ENCODE data around the gene DDR1.
"Not testable (repeated sequence)": the region's sequence is repeated elsewhere in the genome, so short reads cannot be mapped to it uniquely, and the experiment has no call there.

The DDR1 gene

DNA sequence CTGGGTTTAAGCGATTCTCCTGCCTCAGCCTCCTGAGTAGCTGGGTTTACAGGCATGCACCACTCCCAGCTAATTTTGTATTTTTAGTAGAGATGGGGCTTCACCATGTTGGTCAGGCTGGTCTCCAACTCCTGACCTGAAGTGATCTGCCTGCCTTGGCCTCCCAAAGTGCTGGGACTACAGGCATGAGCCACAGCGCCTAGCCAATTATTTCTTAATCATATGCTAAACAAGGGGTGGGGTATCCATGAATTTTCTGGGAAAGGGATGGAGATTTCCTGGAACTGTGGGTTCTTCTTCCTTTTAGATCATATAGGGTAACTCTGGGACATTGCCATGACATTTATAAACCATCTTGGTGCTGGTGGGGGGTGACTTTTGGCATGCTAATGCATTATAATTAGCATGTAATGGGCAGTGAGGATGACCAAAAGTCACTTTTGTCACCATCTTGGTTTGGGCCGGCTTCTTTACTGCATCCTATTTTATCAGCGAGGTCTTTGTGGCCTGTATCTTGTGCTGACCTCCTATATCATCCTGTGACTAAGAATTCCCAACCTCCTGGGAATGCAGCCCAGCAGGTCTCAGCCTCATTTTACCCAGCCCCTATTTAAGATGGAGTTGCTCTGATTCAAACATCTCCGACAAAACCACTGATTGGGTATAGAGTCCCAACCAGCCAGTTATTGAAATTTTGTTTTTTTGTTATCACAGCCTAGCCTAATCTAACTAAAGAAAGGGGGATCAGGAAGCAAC, 29.9 kb upstream of the DDR1 start:
- no peak for DNase-seq

DNA sequence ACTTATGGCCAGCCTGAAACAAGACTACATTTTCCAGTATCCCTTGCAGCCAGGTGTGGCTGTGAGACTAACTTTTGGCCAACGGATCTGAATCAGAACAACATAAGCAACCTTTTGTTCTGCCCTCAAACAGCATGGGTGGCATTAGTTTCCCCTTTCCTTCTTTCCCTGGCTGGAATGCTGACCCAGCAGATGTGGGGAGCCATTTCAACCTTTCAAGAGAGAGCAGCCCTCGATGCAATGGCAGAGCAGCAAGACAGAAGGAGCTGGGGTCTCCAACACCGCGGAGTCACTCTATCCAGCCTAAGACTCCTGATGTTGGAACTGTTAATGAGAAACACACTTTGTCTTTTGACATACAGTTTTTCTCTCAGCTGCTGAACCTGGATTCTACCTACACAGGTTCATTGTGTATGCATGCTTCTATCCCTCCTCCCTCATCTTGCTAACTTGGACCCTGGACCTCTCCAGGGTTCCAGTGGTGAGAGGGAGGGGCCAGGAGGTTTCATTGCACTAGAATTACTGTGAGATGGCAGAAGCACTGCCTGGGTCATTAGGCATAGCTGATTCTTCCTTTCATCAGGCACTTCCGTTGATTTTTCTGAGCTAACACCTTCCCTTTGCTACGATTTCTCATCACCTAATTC, 28.8 kb upstream of the DDR1 start:
- DNase-seq: no peak

DNA sequence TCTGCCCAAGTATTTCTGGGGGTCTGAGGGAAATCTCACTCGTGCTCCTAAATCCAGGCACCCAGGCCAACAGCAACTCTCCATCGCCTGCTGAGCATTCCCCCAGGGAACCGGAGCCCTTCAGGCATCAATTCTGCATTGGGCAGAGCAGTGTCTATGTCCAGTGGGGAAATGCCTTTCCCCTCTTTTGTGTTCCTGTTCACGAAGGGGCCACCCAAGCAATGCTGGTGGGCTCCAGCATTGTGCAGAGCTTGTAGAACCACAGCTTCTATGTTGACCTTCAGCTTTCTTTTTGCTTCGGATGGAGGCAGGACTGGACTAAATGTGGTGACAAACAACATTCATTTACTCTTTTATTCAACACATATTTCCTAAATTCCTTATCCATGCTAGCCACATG, 27.2 kb upstream of the DDR1 start:
- no peak for DNase-seq

DNA sequence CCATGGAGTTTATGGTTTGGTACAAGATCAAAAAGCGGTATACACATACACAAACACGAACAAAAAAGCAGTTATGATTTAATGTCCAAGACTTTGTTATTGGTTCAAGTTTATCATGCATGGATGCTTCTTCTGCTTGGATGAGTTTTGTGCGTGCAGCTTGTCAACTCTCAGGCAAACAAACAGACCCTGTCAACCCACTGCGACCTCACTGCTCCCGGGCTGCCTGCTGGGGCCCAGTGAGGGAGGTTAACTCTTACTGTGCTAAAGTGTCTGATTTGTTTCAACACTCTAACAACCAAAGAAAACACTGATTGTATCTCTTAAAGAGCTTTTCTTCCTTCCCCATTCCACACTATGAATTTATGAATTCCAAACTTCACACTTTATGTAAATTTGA, 26.8 kb upstream of the DDR1 start:
- DNase-seq: no peak

DNA sequence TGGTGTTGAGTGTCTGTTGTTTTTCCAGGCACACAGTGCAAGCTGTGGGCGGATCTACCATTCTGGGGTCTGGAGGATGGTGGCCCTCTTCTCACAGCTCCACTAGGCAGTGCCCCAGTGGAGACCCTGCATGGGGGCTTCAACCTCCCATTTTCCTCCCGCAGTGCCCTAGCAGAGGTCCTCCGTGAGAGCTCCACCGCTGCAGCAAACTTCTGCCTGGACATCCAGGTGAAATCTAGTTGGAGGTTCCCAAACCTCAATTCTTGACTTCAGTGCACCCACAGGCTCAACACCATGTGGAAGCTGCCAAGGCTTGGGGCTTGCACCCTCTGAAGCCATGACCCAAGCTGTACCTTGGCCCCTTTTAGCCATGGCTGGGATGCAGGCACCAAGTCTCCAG, 24.6 kb upstream of the DDR1 start:
- DNase-seq: not testable (repeated sequence)

DNA sequence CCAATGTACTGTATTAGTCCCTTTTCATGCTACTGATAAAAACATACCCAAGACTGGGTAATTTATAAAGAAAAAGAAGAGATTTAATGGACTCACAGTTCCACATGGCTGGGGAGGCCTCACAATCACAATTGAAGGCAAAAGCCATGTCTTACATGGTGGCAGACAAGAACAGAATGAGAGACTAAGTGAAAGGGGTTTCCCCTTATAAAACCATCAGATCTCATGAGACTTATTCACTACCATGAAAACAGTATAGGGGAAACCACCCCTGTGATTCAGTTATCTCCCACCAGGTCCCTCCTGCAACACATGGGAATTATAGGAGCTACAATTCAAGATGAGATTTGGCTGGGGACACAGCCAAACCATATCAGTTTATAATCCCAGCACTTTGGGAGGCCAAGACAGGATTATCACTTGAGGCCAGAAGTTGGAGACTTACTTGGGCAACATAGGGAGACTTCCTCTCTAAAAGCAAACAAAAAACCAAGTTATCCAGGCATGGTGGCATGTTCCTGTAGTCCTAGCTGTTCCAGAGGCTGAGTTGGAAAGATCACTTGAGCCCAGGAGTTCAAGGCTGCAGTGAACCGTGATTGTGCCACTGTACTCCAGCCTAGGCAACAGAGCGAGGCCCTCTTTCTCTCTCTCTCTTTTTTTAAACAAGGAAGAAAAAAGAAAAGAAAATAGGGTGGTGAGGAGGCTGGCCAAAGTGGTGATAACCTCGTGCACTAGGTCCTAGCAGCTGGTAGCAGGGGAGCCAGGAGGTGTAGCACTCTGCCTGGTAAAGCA, 22.9 kb upstream of the DDR1 start:
- DNase-seq: no peak

DNA sequence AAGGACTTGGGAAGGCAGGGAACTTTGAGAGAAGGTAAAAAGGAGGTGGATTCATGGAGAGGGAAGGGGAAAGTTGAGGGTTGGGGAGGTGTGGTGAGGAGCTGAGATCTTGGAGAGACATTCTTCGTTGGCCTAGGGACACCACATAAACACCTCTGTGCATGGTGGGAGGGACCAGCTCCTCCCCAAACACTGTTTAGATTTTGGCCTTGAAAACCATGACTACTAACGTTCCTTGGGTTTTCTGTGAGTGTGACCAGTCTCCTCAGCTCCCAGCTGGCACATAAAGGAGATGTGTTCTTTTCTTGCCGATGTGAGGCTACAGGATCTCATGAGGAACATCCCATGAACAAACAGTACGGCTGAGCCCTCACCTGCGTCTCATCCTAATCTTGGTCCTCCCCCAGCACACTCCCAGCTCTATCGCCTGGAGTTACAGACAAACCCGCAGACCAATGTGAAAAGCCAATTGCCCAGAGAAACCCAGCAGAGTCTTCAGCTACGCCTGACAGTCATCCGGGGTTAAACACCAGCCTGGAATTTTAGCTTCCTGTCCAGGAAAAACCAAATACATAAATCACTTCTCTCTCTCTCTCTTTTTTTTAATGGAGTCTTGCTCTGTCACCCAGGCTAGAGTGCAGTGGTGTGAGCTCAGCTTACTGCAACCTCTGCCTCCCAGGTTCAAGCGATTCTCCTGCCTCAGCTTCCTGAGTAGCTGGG, 22.0 kb upstream of the DDR1 start:
- no peak for DNase-seq

DNA sequence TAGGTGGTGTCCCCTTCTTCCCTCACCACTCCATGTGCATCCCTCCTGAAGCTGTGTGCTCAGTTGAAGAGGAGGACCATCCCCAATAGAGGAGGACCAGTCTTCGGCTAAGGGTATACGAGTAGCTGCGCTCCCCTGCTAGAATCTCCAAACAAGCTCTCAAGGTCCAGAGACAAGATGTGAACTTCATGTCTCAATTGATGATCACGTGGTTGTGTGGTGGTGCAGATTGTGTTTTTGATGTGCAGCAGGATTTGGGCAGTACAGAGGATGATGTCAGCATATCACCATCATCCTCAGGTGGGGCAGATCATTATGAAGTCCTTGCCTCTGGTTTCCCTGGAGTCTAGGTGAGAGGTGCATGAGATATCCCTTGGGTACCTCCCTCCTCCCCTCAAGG, 20.0 kb upstream of the DDR1 start:
- no peak for DNase-seq

DNA sequence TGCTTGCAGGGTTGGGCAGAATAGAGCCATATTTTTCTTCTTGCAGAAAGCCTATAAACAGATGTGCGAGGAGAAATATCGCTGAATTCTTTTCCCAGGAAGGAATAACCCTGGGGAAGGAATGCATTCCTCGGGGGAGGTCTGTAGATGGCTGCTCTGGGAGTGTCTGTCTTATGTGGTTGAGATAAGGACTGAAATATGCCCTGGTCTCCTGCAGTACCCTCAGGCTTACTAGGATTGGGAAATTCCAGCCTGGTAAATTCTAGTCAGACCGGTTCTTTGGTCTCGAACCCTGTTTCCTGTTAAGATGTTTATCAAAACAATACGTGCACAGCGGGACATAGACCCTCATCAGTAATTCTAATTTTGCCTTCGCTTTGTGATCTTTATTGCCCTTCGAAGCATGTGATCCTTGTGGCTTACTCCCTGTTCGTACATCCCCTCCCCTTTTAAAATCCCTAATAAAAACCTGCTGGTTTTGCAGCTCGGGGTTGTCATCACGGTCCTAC, 15.0 kb upstream of the DDR1 start:
- DNase-seq: not testable (repeated sequence)

DNA sequence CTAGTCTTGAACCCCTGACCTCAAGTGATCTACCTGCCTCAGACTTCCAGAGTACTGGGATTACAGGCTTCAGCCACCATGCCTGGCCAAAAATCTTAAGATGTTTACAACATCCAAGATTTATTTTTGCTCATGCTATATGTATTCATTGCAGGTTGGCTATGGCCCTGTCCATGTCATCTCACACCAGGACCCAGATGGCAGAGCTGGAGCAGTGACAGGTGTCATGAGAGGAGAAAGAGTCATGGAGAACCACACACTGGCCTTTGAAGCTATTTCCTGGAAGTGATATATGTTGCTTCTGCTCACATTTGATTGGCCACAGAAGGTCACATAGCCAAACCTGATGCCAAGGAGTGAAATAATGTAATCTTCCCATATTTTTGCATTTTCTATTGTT, 13.8 kb upstream of the DDR1 start:
- DNase-seq: no peak

DNA sequence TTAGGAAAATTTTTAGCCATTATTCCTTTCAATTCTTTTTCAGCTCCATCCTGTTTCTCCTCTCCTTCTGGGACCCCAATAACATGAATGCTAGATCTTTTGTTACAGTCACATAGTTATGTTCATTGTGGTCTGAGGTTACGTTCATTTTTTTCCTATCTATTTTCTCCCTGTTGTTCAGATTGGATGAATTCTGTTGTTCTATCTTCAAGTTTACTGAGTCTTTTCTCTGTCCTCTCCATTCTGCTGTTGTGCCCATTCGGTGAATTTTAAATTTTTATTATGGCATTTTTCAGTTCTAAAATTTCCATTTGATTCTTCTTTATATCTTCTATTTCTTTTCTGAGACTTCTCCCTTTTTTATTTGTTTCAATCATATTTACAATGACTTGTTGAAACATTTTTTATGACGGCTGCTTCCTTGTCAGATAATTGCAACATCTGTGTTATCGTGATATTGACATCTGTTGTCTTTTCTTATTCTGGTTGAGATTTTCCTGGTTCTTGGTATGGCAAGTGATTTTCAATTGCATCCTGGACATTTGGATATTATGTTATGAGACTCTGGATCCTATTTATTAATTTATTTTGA, 12.6 kb upstream of the DDR1 start:
- no peak for DNase-seq

DNA sequence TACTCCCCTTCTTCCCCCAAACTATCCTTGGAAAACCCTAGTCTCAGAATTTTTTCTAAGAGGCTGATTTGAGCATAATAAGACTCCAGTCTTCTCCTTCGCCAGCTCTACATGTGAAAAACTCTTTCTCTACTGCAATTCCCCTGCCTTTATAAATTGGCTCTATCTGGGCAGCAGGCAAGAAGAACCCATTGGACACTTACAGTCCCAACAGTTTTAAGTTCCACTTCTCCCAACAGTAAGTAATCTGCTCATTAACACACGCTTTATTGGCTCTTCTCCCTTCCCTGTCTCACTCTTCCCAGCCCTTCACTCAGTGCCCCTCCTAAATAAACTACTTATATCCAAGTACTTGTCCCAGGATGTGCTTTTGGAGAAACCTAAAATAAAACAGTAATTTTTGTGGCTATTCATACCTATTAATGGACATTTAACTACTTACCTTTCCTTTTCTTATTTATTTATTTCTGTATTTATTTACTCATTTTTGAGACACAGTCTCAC, 11.1 kb upstream of the DDR1 start:
- DNase-seq: no peak

DNA sequence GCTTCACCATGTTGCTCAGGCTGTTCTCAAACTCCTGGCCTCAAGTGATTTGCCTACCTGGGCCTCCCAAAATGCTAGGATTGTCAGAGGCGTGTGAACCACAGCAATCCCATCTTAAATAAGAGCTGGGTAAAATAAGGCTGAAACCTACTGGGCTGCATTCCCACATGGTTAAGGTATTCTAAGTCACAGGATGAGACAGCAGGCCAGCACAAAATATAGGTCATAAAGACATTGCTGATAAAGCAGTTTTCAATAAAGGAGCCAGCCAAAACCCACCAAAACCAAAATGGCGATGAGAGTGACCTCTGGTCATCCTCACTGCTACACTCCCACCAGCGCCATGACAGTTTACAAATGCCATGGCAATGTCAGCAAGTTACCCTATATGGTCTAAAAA, 10.5 kb upstream of the DDR1 start:
- DNase-seq: not testable (repeated sequence)

DNA sequence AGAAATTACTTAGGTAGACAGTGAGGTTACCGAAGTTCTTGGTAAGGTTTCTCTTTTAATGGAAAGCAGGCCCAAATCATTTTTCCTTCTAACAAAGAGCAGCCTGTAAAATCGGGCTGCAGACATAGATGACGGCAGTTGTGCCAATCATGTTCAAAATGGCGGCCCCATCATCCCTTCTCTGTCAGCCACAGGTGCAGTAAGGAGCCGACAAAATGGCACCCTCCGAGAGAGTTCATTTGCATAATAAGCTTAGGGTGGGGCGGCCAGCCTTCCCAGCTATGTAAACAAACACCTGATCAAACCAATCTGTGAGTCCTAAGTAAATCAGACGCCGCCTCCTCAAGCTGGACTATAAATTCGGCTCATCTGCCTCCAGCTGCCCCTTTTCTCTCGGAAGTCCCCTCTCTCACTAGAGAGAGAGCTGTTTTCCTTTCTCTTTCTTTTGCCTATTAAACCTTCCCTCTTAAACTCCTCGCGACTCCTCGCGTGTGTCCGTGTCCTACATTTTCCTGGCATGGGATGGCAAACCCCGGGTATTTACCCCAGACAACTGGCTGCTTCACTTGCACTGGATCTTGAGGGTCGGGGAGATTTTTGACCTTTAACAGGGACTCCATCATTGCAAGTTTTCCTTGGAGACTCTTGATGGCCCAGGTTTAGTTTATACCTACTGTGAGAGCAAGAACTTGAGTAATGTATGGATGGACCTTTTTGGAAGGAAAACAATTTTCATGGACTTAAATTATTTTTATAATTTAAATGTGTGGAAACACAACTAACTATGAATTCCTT, 8.9 kb upstream of the DDR1 start:
- DNase-seq: no peak

DNA sequence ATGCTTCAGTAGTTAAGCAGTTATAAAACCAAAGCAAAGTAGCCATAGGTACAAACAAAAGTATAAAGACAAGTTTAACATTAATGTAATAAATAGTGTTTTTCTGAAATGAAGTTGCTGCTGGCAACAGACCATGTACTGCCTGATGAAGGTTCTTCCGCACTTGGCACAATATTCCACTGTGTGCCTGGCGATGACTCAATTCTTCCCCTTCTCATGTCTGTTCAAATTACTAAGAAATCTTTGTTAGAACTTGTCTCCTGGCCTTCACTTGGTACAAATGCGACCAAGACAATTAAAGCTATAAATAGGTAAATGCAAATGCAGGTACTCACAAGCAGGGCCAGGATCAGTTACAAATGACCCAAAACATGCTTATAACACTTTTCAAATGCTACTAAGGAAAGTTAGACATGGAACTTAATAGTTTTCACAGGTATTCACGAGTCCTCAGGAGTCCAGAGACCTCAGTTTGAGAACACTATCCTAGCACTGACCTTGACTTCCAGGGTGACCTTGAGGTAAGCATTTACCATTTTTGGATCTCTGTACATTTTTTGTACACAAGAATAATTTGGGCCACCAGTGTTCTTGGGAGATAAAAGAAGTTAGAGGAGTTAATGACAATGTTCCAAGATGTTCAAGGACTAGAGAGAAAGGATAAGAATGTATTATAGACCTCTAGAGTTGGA, 8.1 kb upstream of the DDR1 start:
- no peak for DNase-seq

DNA sequence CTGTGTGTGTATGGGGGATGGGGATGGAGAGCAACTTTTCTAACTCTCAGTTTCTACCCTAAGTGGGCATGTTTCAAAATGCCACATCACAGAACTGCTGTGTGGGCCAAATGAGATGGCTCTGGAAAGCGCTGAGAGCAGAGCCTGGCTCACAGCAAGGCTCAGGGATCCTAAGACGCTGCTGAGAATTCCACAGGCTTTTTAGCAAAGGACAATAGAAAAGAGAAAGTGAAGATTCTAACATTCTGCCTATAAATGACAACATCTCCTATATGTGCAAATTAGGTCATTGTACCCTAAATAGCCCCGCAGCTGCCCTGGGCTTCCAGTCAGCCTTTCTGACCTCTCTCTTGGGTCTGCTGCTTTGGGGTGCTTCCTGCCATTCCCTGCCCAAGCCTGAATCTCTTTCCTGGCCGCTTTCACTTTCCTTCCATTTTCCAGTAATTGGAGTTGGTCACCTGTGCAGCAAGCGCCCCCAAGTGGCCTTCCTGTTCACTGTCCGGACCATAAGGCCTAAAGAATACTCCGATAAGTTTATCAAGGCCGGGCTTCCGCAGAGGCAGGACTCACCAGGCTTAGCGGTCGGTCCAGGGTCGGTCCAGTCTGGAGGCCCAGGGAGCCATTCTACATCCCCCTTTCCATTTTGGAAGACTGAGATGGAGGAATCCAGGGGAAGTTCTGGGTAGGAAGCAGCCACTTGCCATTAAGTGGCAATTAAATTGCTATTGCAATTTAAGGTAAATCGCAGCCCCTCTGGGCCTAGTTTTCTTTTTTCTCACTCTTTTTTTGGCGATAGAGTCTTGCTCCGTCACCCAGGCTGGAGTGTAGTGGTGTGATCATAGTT, 6.7 kb upstream of the DDR1 start:
- peak; percentile 92 for DNase-seq

DNA sequence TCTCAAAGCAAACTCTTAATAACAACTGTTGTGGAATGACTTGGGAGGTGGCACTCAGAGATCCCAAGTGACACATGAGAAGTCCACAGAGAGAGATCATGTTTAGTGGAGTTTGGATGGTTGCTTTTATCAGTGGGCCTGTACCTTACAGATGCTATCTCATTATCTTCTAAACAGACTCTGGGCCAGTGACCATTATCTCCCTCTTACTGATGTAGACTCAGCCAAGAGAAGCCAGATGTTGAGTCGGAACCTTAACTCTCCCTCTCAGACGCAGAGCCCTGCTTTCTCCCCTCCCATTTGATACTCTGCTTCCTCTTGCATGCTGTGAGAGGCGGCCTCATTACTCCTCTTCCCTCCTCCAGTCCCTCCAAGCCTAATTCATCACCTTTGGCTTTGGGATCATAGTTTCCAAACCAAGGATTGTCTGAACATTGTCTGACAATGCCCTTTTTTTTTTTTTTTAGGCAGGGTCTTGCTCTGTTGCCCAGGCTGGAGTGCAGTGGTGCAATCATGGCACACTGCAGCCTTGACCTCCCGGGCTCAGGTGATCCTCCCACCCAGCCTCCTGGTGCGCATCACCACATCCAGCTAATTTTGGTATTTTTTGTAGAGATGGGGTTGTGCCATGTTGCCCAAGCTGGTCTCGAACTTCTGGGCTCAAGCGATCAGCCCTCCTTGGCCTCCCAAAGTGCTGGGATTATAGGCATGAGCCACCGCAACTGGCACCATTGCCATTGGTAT, 4.5 kb upstream of the DDR1 start:
- DNase-seq: no peak

DNA sequence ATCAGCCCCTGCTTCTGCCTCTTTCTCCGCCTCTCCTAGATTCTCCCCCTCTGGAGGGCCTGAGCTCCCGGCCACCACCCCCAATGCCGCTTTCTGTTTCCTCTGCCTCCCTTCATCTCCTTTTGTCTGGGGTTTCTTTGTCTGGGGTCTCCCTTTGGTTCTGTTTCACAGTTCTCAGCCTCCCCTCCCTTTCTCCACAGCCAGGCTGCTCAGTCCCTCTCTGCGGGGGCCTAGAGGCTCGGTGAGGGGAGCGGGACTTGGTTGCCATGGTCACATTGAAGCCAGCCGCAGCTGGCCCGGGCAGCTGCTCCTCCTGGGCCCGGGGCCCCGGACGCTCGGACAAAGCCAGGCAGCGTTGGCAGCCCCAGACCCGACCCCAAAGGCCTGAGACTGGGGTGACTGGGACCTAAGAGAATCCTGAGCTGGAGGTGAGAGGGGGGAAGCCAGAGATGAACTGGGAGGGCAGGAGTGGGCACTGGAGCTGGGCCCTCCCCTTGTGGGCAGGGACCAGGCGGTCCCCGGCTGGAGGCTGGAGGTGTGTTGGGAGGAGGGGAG, 3.5 kb upstream of the DDR1 start:
- peak; percentile 53 for DNase-seq
